T47D (cell line): Measurements from ENCODE around the gene DZIP1.
"Not testable (repeated sequence)": the region's sequence is repeated elsewhere in the genome, so short reads cannot be mapped to it uniquely, and the experiment has no call there.

ENCODE experiments used
- DNase-seq, 2 experiments: peaks; one replicate each; pipeline versions ENCODE4 v3.0.0 to v3.0.0-alpha.2; 2011 to 2012; ENCODE audit warnings: low read depth in 1 of 2, low spot score in 1 of 2
- JUND ChIP-seq: IDR thresholded peaks from 2 replicates; pipeline ENCODE4 v1.6.1; 2012; ENCODE audit warnings: low read depth
- in situ Hi-C: cut with HindIII; loops from 2 replicates; pipeline ENCODE4 v1.10.0; 2016; ENCODE audit warnings: low sequenced_read_pairs, low pct_unique_long_range_greater_than_20kb

The DZIP1 gene

GRCh38 chr13:95644601-95645052, at the start of gene DZIP1:
TSS of gene DZIP1 (minus strand) at chr13:95644706. CDS start at chr13:95642029, 2,677 bp downstream.
- TF ChIP-seq JUND = no peak
- no peak for DNase-seq
- in situ Hi-C loops = no loop called here

GRCh38 chr13:95690986-95691385, 46.5 kb upstream of the DZIP1 start:
- DNase-seq, in situ Hi-C loops: not testable (repeated sequence)

- DNase-seq = no peak
- no peak for TF ChIP-seq JUND
- in situ Hi-C loops = no loop called here
Observed at GRCh38 chr13:95689582-95689926, 45.0 kb upstream of the DZIP1 start.

- in situ Hi-C loops, DNase-seq: not testable (repeated sequence)
Observed at GRCh38 chr13:95684960-95685359, 40.5 kb upstream of the DZIP1 start.

- DNase-seq = no peak
- in situ Hi-C loops = no loop called here
- TF ChIP-seq JUND = no peak
Observed at GRCh38 chr13:95684418-95684817, 39.9 kb upstream of the DZIP1 start.

GRCh38 chr13:95679722-95680121, 35.2 kb upstream of the DZIP1 start:
- in situ Hi-C loops = no loop called here
- TF ChIP-seq JUND = no peak

GRCh38 chr13:95678967-95679366, 34.5 kb upstream of the DZIP1 start:
- in situ Hi-C loops = no loop called here
- no peak for DNase-seq
- no peak for TF ChIP-seq JUND

More at GRCh38 chr13:95679722-95680121, 35.2 kb upstream of the DZIP1 start:
- DNase-seq = no peak

- in situ Hi-C loops = no loop called here
- peak in 1 of 2 experiments; percentile 9 for DNase-seq
- TF ChIP-seq JUND = no peak
Observed at GRCh38 chr13:95677564-95678266, 33.2 kb upstream of the DZIP1 start.

- in situ Hi-C loops = no loop called here
- peak; percentile 94 to 97 for DNase-seq
- no peak for TF ChIP-seq JUND
Observed at GRCh38 chr13:95676762-95677563, 32.5 kb upstream of the DZIP1 start, which contains the start of gene DNAJC3. TSS of gene DNAJC3 (plus strand) at chr13:95677139. CDS start at chr13:95677256, 117 bp downstream.

GRCh38 chr13:95676105-95676761, 31.7 kb upstream of the DZIP1 start:
- peak in 1 of 2 experiments; percentile 6 for DNase-seq
- in situ Hi-C loops = no loop called here
- no peak for TF ChIP-seq JUND

- DNase-seq = no peak
- in situ Hi-C loops = no loop called here
- no peak for TF ChIP-seq JUND
Observed at GRCh38 chr13:95671597-95671996, 27.1 kb upstream of the DZIP1 start.

- in situ Hi-C loops, DNase-seq: not testable (repeated sequence)
Observed at GRCh38 chr13:95667235-95667634, 22.7 kb upstream of the DZIP1 start.

- peak in 1 of 2 experiments; percentile 53 for DNase-seq
- no peak for TF ChIP-seq JUND
- in situ Hi-C loops = no loop called here
Observed at GRCh38 chr13:95660981-95661581, 16.6 kb upstream of the DZIP1 start.
